Hepatocyte (in vitro differentiated cells): ENCODE data around the gene DOCK3. TPM values are rescaled to one million over a fixed set of nuclear protein-coding genes. Genes with fewer than 3 reads are reported as not detected.
"Not testable (repeated sequence)": the region's sequence is repeated elsewhere in the genome, so short reads cannot be mapped to it uniquely, and the experiment has no call there.

ENCODE experiments used
- DNase-seq: peaks from one replicate; pipeline ENCODE4 v3.0.0-alpha.2; 2016; ENCODE audit warnings: low spot score
- H2AFZ ChIP-seq: fragments of 200-600 bp; sonication (generic); 2 replicates; pipeline ENCODE4 v1.6.0; 2016; ENCODE audit warnings: antibody characterized with exemption, mild to moderate bottlenecking
- H3K27ac ChIP-seq: fragments of 200-600 bp; sonication (generic); 2 replicates; pipeline ENCODE4 v1.5.1; 2016; ENCODE audit warnings: mild to moderate bottlenecking
- H3K27me3 ChIP-seq: fragments of 200-600 bp; sonication (generic); 2 replicates; pipeline ENCODE4 v1.6.1; 2016
- H3K36me3 ChIP-seq: fragments of 200-600 bp; sonication (generic); replicated peaks from 2 replicates; pipeline ENCODE4 v1.5.1; 2016; ENCODE audit warnings: low read depth; ENCODE audit not compliant: insufficient read depth
- H3K4me1 ChIP-seq: fragments of 200-600 bp; sonication (generic); 2 replicates; pipeline ENCODE4 v1.5.1; 2016; ENCODE audit warnings: mild to moderate bottlenecking, moderate library complexity; ENCODE audit not compliant: insufficient read depth
- H3K4me2 ChIP-seq: fragments of 200-600 bp; sonication (generic); 2 replicates; pipeline ENCODE4 v1.6.0; 2016
- H3K4me3 ChIP-seq: fragments of 200-600 bp; sonication (generic); 2 replicates; pipeline ENCODE4 v1.5.1; 2016; ENCODE audit warnings: mild to moderate bottlenecking
- H3K79me2 ChIP-seq: fragments of 200-600 bp; sonication (generic); 2 replicates; pipeline ENCODE4 v1.6.0; 2017; ENCODE audit warnings: mild to moderate bottlenecking
- H3K9me2 ChIP-seq: fragments of 200-600 bp; sonication (generic); replicated peaks from 2 replicates; pipeline ENCODE4 v1.6.0; 2017; ENCODE audit warnings: mild to moderate bottlenecking; ENCODE audit not compliant: insufficient read depth
- H3K9me3 ChIP-seq: fragments of 200-600 bp; sonication (generic); 2 replicates; pipeline ENCODE4 v1.5.1; 2016; ENCODE audit warnings: low read depth, mild to moderate bottlenecking
- H4K20me1 ChIP-seq: fragments of 200-600 bp; sonication (generic); 2 replicates; pipeline ENCODE4 v1.6.0; 2016; ENCODE audit warnings: mild to moderate bottlenecking; ENCODE audit not compliant: insufficient read depth, poor library complexity, severe bottlenecking
- CTCF ChIP-seq: fragments of 200-600 bp; sonication (generic); IDR thresholded peaks from 2 replicates; pipeline ENCODE4 v1.5.1; 2016; ENCODE audit warnings: antibody characterized with exemption, mild to moderate bottlenecking; ENCODE audit not compliant: poor library complexity
- EZH2 ChIP-seq: fragments of 200-600 bp; sonication (generic); IDR thresholded peaks from 2 replicates; pipeline ENCODE4 v1.6.1; 2016; ENCODE audit warnings: antibody characterized with exemption, mild to moderate bottlenecking, borderline replicate concordance
- EZH2phosphoT487 ChIP-seq: fragments of 200-600 bp; sonication (generic); IDR thresholded peaks from one replicate; pipeline ENCODE4 v1.6.1; 2018; ENCODE audit warnings: antibody characterized with exemption, mild to moderate bottlenecking, low read depth, moderate library complexity; ENCODE audit not compliant: unreplicated experiment, severe bottlenecking
- WGBS: methylation state at CpG from one replicate; pipeline ENCODE4 v1.1.6; 2016; ENCODE audit warnings: low lambda C conversion rate; ENCODE audit errors: missing lambda C conversion rate; 5-methylcytosine and 5-hydroxymethylcytosine counted together
- polyA plus RNA-seq: library from polyadenylated mRNA; unstranded; fragments of >200 nt; fragmentation: Nextera tagmentation; extraction: Ambion mirVana; gene quantifications from 2 replicates; pipeline ENCODE4 v1.2.1, GENCODE V29; 2016
- total RNA-seq: library from RNA; depleted of rRNA; stranded (reverse); fragments of >200 nt; gene quantifications from 2 replicates; pipeline ENCODE4 v1.2.3, GENCODE V29; 2014

The DOCK3 gene
- total and polyA plus RNA-seq, 2 experiments from 2014 or later: 0.77 to 1.6 TPM

- Histone ChIP-seq H3K4me3 (no peak overlapping the region), H3K4me1 (no peaks in the 10 kb centered on the region), H3K27ac (no peak overlapping the region), H3K79me2 (no peaks in the 10 kb centered on the region), H2AFZ (no peak overlapping the region), H3K4me2 (no peak overlapping the region), H3K36me3 (no peaks in the 10 kb centered on the region), H3K27me3 (no peaks in the 10 kb centered on the region), H4K20me1 (no peaks in the 10 kb centered on the region), H3K9me3 (no peaks in the 10 kb centered on the region), H3K9me2 (no peaks in the 10 kb centered on the region)
- DNase-seq: no peak
- no peak for TF ChIP-seq EZH2phosphoT487
- no peak for TF ChIP-seq CTCF
- no peak for TF ChIP-seq EZH2
- 78% methylated on average over 1 of the region's 1 CpG for WGBS
Measured at GRCh38 chr3:51190199-51190598, 515.5 kb downstream of the DOCK3 start.

GRCh38 chr3:51190827-51191226, 516.1 kb downstream of the DOCK3 start:
- no peak for TF ChIP-seq EZH2
- no peak for TF ChIP-seq CTCF
- TF ChIP-seq EZH2phosphoT487: no peak
- Histone ChIP-seq H3K4me2 (no peak overlapping the region), H3K9me3 (no peaks in the 10 kb centered on the region), H3K27ac (no peak overlapping the region), H3K36me3 (no peaks in the 10 kb centered on the region), H3K79me2 (no peaks in the 10 kb centered on the region), H3K4me3 (no peak overlapping the region), H3K27me3 (no peaks in the 10 kb centered on the region), H2AFZ (no peak overlapping the region), H3K4me1 (no peaks in the 10 kb centered on the region), H4K20me1 (no peaks in the 10 kb centered on the region), H3K9me2 (no peaks in the 10 kb centered on the region)
- DNase-seq: no peak
- WGBS: 79% methylated on average over 3 of the region's 3 CpGs

GRCh38 chr3:51191768-51192167, 517.0 kb downstream of the DOCK3 start:
- H3K4me3 ChIP-seq: no peak overlapping the region
- no peaks in the 10 kb centered on the region for H4K20me1 ChIP-seq
- no peak overlapping the region for H3K27ac ChIP-seq
- H2AFZ ChIP-seq: no peak overlapping the region
- no peaks in the 10 kb centered on the region for H3K27me3 ChIP-seq
- DNase-seq: no peak
- H3K9me3 ChIP-seq: peaks cover 6% of the 10 kb centered on the region
- no peaks in the 10 kb centered on the region for H3K4me1 ChIP-seq
- TF ChIP-seq EZH2 (no peak), CTCF (no peak), EZH2phosphoT487 (no peak)
- no peak overlapping the region for H3K4me2 ChIP-seq
- H3K36me3 ChIP-seq: no peaks in the 10 kb centered on the region
- H3K79me2 ChIP-seq: no peaks in the 10 kb centered on the region
- H3K9me2 ChIP-seq: no peaks in the 10 kb centered on the region

GRCh38 chr3:51198477-51198876, 523.8 kb downstream of the DOCK3 start:
- 93% methylated on average over 3 of the region's 3 CpGs for WGBS
- no peak for TF ChIP-seq CTCF
- TF ChIP-seq EZH2: no peak
- TF ChIP-seq EZH2phosphoT487: no peak
- H4K20me1 ChIP-seq: no peaks in the 10 kb centered on the region
- H3K27me3 ChIP-seq: no peaks in the 10 kb centered on the region
- no peak overlapping the region for H3K4me3 ChIP-seq
- no peaks in the 10 kb centered on the region for H3K9me2 ChIP-seq
- H3K4me2 ChIP-seq: no peak overlapping the region
- DNase-seq: no peak
- no peak overlapping the region for H3K27ac ChIP-seq
- no peaks in the 10 kb centered on the region for H3K36me3 ChIP-seq
- no peak overlapping the region for H2AFZ ChIP-seq
- H3K4me1 ChIP-seq: no peaks in the 10 kb centered on the region
- no peaks in the 10 kb centered on the region for H3K79me2 ChIP-seq
- peaks cover 7% of the 10 kb centered on the region for H3K9me3 ChIP-seq

GRCh38 chr3:51199296-51199695, 524.6 kb downstream of the DOCK3 start:
- H3K79me2 ChIP-seq, H3K4me3 ChIP-seq, H3K9me2 ChIP-seq, DNase-seq, H3K27ac ChIP-seq, H3K9me3 ChIP-seq, H3K27me3 ChIP-seq, H3K4me2 ChIP-seq, H3K36me3 ChIP-seq, H3K4me1 ChIP-seq, H4K20me1 ChIP-seq, H2AFZ ChIP-seq: not testable (repeated sequence)
- WGBS: 91% methylated on average over 13 of the region's 13 CpGs
